Measurements from ENCODE around the gene CDH13. TPM values are rescaled to one million over a fixed set of nuclear protein-coding genes. Genes with fewer than 3 reads are reported as not detected.

CDH13 gene
- total RNA-seq, 1 experiment from 2014 or later: 49.3 TPM

DNA sequence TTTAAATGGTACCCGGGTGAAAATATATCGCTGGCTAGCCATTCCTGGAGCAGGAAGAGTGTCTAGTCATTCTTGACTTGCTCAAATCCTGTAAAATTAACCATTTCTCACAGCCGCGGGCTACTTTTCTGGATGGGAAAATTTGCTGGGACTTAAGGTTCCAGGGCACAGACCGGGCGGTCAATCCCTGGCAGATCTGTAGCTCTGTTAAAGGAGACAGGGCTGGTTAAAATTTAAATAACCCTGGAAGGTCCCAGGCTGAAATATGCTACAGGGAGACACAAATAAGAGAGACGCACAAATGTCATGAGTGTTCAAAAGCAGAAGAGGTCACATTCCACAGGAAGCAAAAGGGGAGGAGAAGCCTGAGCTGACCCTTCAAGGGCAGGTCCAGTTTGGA is 951.4 kb downstream of the CDH13 start:
- no peaks in the 10 kb centered on the region for H3K27me3 Mint-ChIP-seq (ENCODE audit: insufficient read depth, unreplicated experiment)
- no peaks in the 10 kb centered on the region for H3K36me3 Mint-ChIP-seq (ENCODE audit: insufficient read depth, unreplicated experiment)
- no peak overlapping the region for H3K27ac Mint-ChIP-seq (ENCODE audit: low read depth, unreplicated experiment)
- ChIA-PET CTCF (no interaction called here), POLR2A (no interaction called here)
- no peak for DNase-seq (ENCODE audit: unreplicated experiment)
- intact Hi-C loops (cut with micrococcal nuclease): no loop called here
- H3K4me1 Mint-ChIP-seq (ENCODE audit: insufficient read depth, unreplicated experiment): peaks cover 8% of the 10 kb centered on the region
- no TSS peak for BruUV-seq (replicated peaks)
- H3K9me3 Mint-ChIP-seq (ENCODE audit: unreplicated experiment): peaks cover 13% of the 10 kb centered on the region
- TF ChIP-seq, protein P1, sequence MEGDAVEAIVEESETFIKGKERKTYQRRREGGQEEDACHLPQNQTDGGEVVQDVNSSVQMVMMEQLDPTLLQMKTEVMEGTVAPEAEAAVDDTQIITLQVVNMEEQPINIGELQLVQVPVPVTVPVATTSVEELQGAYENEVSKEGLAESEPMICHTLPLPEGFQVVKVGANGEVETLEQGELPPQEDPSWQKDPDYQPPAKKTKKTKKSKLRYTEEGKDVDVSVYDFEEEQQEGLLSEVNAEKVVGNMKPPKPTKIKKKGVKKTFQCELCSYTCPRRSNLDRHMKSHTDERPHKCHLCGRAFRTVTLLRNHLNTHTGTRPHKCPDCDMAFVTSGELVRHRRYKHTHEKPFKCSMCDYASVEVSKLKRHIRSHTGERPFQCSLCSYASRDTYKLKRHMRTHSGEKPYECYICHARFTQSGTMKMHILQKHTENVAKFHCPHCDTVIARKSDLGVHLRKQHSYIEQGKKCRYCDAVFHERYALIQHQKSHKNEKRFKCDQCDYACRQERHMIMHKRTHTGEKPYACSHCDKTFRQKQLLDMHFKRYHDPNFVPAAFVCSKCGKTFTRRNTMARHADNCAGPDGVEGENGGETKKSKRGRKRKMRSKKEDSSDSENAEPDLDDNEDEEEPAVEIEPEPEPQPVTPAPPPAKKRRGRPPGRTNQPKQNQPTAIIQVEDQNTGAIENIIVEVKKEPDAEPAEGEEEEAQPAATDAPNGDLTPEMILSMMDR (IDR thresholded peaks at IDR 0.05; ENCODE audit: unreplicated experiment): no peak
- no peak overlapping the region for H3K4me3 Mint-ChIP-seq (ENCODE audit: unreplicated experiment)

GRCh38 chr16:83579027-83579426 is 952.3 kb downstream of the CDH13 start:
- H3K27ac Mint-ChIP-seq (ENCODE audit: low read depth, unreplicated experiment): no peak overlapping the region
- no peak overlapping the region for H3K4me3 Mint-ChIP-seq (ENCODE audit: unreplicated experiment)
- H3K4me1 Mint-ChIP-seq (ENCODE audit: insufficient read depth, unreplicated experiment): peaks cover 8% of the 10 kb centered on the region
- no TSS peak for BruUV-seq (replicated peaks)
- H3K36me3 Mint-ChIP-seq (ENCODE audit: insufficient read depth, unreplicated experiment): no peaks in the 10 kb centered on the region
- ChIA-PET CTCF (no interaction called here), POLR2A (no interaction called here)
- H3K9me3 Mint-ChIP-seq (ENCODE audit: unreplicated experiment): peaks cover 13% of the 10 kb centered on the region
- TF ChIP-seq, protein P1 (IDR thresholded peaks at IDR 0.05; ENCODE audit: unreplicated experiment): no peak
- intact Hi-C loops (cut with micrococcal nuclease): no loop called here
- no peaks in the 10 kb centered on the region for H3K27me3 Mint-ChIP-seq (ENCODE audit: insufficient read depth, unreplicated experiment)
- no peak for DNase-seq (ENCODE audit: unreplicated experiment)

DNA sequence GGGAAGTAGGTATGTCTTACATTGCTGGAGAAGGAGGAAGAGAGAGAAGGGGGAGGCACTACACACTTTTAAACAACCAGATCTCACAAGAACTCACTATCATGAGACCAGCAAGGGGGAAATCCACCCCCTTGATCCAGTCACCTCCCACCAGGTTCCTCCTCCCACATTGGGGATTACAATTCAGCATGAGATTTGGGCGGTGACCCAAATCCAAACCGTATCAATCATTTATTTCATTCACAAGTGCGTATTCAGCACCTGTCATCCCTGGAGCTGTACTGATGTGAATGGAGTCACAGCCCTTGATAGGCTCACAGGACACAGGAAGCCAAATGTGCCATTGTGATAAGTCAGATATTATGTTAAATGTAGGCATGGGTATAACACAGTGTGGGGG is 952.7 kb downstream of the CDH13 start:
- H3K4me1 Mint-ChIP-seq (ENCODE audit: insufficient read depth, unreplicated experiment): peaks cover 4% of the 10 kb centered on the region
- ChIA-PET CTCF (interaction anchor here (0.6 kb wide), 1 partner anchor 926 kb away, joined by 3 read pairs; no protein-coding TSS in a partner anchor), POLR2A (no interaction called here)
- H3K27me3 Mint-ChIP-seq (ENCODE audit: insufficient read depth, unreplicated experiment): no peaks in the 10 kb centered on the region
- no TSS peak for BruUV-seq (replicated peaks)
- no peaks in the 10 kb centered on the region for H3K36me3 Mint-ChIP-seq (ENCODE audit: insufficient read depth, unreplicated experiment)
- H3K27ac Mint-ChIP-seq (ENCODE audit: low read depth, unreplicated experiment): no peak overlapping the region
- intact Hi-C loops (cut with micrococcal nuclease): no loop called here
- no peak overlapping the region for H3K4me3 Mint-ChIP-seq (ENCODE audit: unreplicated experiment)
- H3K9me3 Mint-ChIP-seq (ENCODE audit: unreplicated experiment): peaks cover 13% of the 10 kb centered on the region
- no peak for DNase-seq (ENCODE audit: unreplicated experiment)
- TF ChIP-seq, protein P1 (IDR thresholded peaks at IDR 0.05; ENCODE audit: unreplicated experiment): no peak

GRCh38 chr16:83581082-83581481 is 954.3 kb downstream of the CDH13 start:
- TF ChIP-seq, protein P1 (IDR thresholded peaks at IDR 0.05; ENCODE audit: unreplicated experiment): no peak
- ChIA-PET POLR2A (no interaction called here), CTCF (no interaction called here)
- DNase-seq (ENCODE audit: unreplicated experiment): no peak
- BruUV-seq (replicated peaks): no TSS peak
- no peaks in the 10 kb centered on the region for H3K4me1 Mint-ChIP-seq (ENCODE audit: insufficient read depth, unreplicated experiment)
- H3K9me3 Mint-ChIP-seq (ENCODE audit: unreplicated experiment): peaks cover 3% of the 10 kb centered on the region
- no peaks in the 10 kb centered on the region for H3K36me3 Mint-ChIP-seq (ENCODE audit: insufficient read depth, unreplicated experiment)
- no peak overlapping the region for H3K4me3 Mint-ChIP-seq (ENCODE audit: unreplicated experiment)
- no peaks in the 10 kb centered on the region for H3K27me3 Mint-ChIP-seq (ENCODE audit: insufficient read depth, unreplicated experiment)
- intact Hi-C loops (cut with micrococcal nuclease): no loop called here
- H3K27ac Mint-ChIP-seq (ENCODE audit: low read depth, unreplicated experiment): no peak overlapping the region

Measured in MCF 10A (cell line).